ENCODE results near the gene SKI.

SKI gene

GRCh38 chr1:2350911-2351655 is 123.0 kb downstream of the SKI start:
- DNase-seq (ENCODE audit: insufficient read length) (no peak), FAIRE-seq (no peak)
- TF ChIP-seq POLR2AphosphoS5 (IDR thresholded peaks at IDR 0.05; ENCODE audit: low read depth, low read length) (no peak), TAF1 (IDR thresholded peaks at IDR 0.05; ENCODE audit: borderline replicate concordance, low read depth, low read length) (no peak), POLR2A (IDR thresholded peaks at IDR 0.05; ENCODE audit: low read depth, low read length) (no peak)

- DNase-seq (ENCODE audit: insufficient read length) (no peak), FAIRE-seq (no peak)
- TF ChIP-seq TAF1 (IDR thresholded peaks at IDR 0.05; ENCODE audit: borderline replicate concordance, low read depth, low read length) (no peak), POLR2AphosphoS5 (IDR thresholded peaks at IDR 0.05; ENCODE audit: low read depth, low read length) (no peak), POLR2A (IDR thresholded peaks at IDR 0.05; ENCODE audit: low read depth, low read length) (no peak)
Observed at GRCh38 chr1:2351723-2352122, 123.6 kb downstream of the SKI start.

- TF ChIP-seq TAF1 (IDR thresholded peaks at IDR 0.05; ENCODE audit: borderline replicate concordance, low read depth, low read length) (no peak), POLR2AphosphoS5 (IDR thresholded peaks at IDR 0.05; ENCODE audit: low read depth, low read length) (no peak), POLR2A (IDR thresholded peaks at IDR 0.05; ENCODE audit: low read depth, low read length) (no peak)
- DNase-seq (ENCODE audit: insufficient read length) (no peak), FAIRE-seq (no peak)
Observed at GRCh38 chr1:2352341-2352896, 124.3 kb downstream of the SKI start.

GRCh38 chr1:2352897-2353550 is 124.9 kb downstream of the SKI start:
- TF ChIP-seq TAF1 (IDR thresholded peaks at IDR 0.05; ENCODE audit: borderline replicate concordance, low read depth, low read length) (no peak), POLR2A (IDR thresholded peaks at IDR 0.05; ENCODE audit: low read depth, low read length) (no peak), POLR2AphosphoS5 (IDR thresholded peaks at IDR 0.05; ENCODE audit: low read depth, low read length) (no peak)
- no peak for FAIRE-seq
- no peak for DNase-seq (ENCODE audit: insufficient read length)

GRCh38 chr1:2353551-2354438 is 125.7 kb downstream of the SKI start:
- no peak for FAIRE-seq

GRCh38 chr1:2354511-2355372 is 126.6 kb downstream of the SKI start:
- FAIRE-seq: no peak
- no peak for TF ChIP-seq TAF1 (IDR thresholded peaks at IDR 0.05; ENCODE audit: borderline replicate concordance, low read depth, low read length)
- TF ChIP-seq POLR2AphosphoS5 (IDR thresholded peaks at IDR 0.05; ENCODE audit: low read depth, low read length): no peak
- no peak for TF ChIP-seq POLR2A (IDR thresholded peaks at IDR 0.05; ENCODE audit: low read depth, low read length)
- DNase-seq (ENCODE audit: insufficient read length): no peak

More at GRCh38 chr1:2353551-2354438, 125.7 kb downstream of the SKI start:
- DNase-seq (ENCODE audit: insufficient read length): no peak
- no peak for TF ChIP-seq POLR2A (IDR thresholded peaks at IDR 0.05; ENCODE audit: low read depth, low read length)
- TF ChIP-seq TAF1 (IDR thresholded peaks at IDR 0.05; ENCODE audit: borderline replicate concordance, low read depth, low read length): no peak
- TF ChIP-seq POLR2AphosphoS5 (IDR thresholded peaks at IDR 0.05; ENCODE audit: low read depth, low read length): no peak

GRCh38 chr1:2355373-2356261 is 127.5 kb downstream of the SKI start:
- no peak for FAIRE-seq
- DNase-seq (ENCODE audit: insufficient read length): no peak

GRCh38 chr1:2356401-2356800 is 128.3 kb downstream of the SKI start:
- no peak for FAIRE-seq
- TF ChIP-seq TAF1 (IDR thresholded peaks at IDR 0.05; ENCODE audit: borderline replicate concordance, low read depth, low read length) (no peak), POLR2AphosphoS5 (IDR thresholded peaks at IDR 0.05; ENCODE audit: low read depth, low read length) (no peak), POLR2A (IDR thresholded peaks at IDR 0.05; ENCODE audit: low read depth, low read length) (no peak)
- DNase-seq (ENCODE audit: insufficient read length): no peak

More at GRCh38 chr1:2355373-2356261, 127.5 kb downstream of the SKI start:
- TF ChIP-seq TAF1 (IDR thresholded peaks at IDR 0.05; ENCODE audit: borderline replicate concordance, low read depth, low read length) (no peak), POLR2A (IDR thresholded peaks at IDR 0.05; ENCODE audit: low read depth, low read length) (no peak), POLR2AphosphoS5 (IDR thresholded peaks at IDR 0.05; ENCODE audit: low read depth, low read length) (no peak)

GRCh38 chr1:2356911-2357845 is 129.1 kb downstream of the SKI start:
- TF ChIP-seq POLR2A (IDR thresholded peaks at IDR 0.05; ENCODE audit: low read depth, low read length): no peak
- no peak for TF ChIP-seq POLR2AphosphoS5 (IDR thresholded peaks at IDR 0.05; ENCODE audit: low read depth, low read length)
- no peak for TF ChIP-seq TAF1 (IDR thresholded peaks at IDR 0.05; ENCODE audit: borderline replicate concordance, low read depth, low read length)
- FAIRE-seq: no peak

More at GRCh38 chr1:2356911-2357845, 129.1 kb downstream of the SKI start:
- DNase-seq (ENCODE audit: insufficient read length): no peak

Data from GM12892 (cell line).